Panc1 (cell line): ENCODE results near the gene MEX3C. TPM values are rescaled to one million over a fixed set of nuclear protein-coding genes. Genes with fewer than 3 reads are reported as not detected.

ENCODE experiments used
- ATAC-seq: fragments of 200-7000 bp; cut with Tn5 transposase; 2 replicates; pipeline ENCODE4 v1.9.1; 2020; ENCODE audit warnings: mild to moderate bottlenecking, moderate library complexity
- BruUV-seq: library from RNA; stranded (reverse); fragments of 400-500 nt; replicated peaks from 2 replicates; lab custom pipeline; 2021; lab: Mats Ljungman, UMichigan
- CTCF ChIA-PET: fragments of 300-600 bp; sonication (Branson Sonifier 250); formaldehyde crosslinking; loops from one replicate; lab custom pipeline; 2022; ENCODE audit warnings: antibody characterized with exemption; lab: Charles Lee
- POLR2A ChIA-PET: fragments of 300-600 bp; sonication (Branson Sonifier 250); formaldehyde crosslinking; loops from one replicate; lab custom pipeline; 2022; ENCODE audit warnings: antibody characterized with exemption; lab: Charles Lee
- DNase-seq: peaks from one replicate; pipeline ENCODE4 v3.0.0-alpha.2; 2010; ENCODE audit warnings: low read depth, low spot score
- H3K27ac ChIP-seq: 2 replicates; pipeline ENCODE4 v1.5.1; 2011; ENCODE audit warnings: mild to moderate bottlenecking, low read length, inconsistent platforms
- H3K27me3 ChIP-seq: fragments of 200-500 bp; sonication (Bioruptor generic); 2 replicates; pipeline ENCODE4 v1.6.0; 2014; ENCODE audit warnings: low read length, inconsistent platforms; ENCODE audit not compliant: control insufficient read depth, insufficient read depth
- H3K36me3 ChIP-seq: fragments of 200-500 bp; sonication (Bioruptor generic); 2 replicates; pipeline ENCODE4 v1.5.1; 2014; ENCODE audit warnings: inconsistent platforms, mild to moderate bottlenecking, low read length, moderate library complexity; ENCODE audit not compliant: control insufficient read depth, insufficient read depth
- H3K4me1 ChIP-seq: 2 replicates; pipeline ENCODE4 v1.5.1; 2011; ENCODE audit warnings: inconsistent platforms, mild to moderate bottlenecking, low read length, moderate library complexity; ENCODE audit not compliant: control insufficient read depth, insufficient read depth
- H3K4me3 ChIP-seq, 2 experiments: 2 replicates each; pipeline ENCODE4 v1.5.1; 2011 to 2012; ENCODE audit warnings: low read depth in 2 of 2, low read length in 2 of 2, mild to moderate bottlenecking in 2 of 2, inconsistent platforms in 1 of 2, moderate library complexity in 1 of 2
- H3K9me3 ChIP-seq: fragments of 200-500 bp; sonication (Bioruptor generic); 2 replicates; pipeline ENCODE4 v1.5.1; 2014; ENCODE audit warnings: low read depth, mild to moderate bottlenecking, inconsistent platforms, low read length, moderate library complexity; ENCODE audit not compliant: control insufficient read depth, insufficient read depth
- POLR2AphosphoS5 ChIP-seq: IDR thresholded peaks from 2 replicates; pipeline ENCODE4 v1.6.1; 2012; ENCODE audit warnings: mild to moderate bottlenecking, low read depth, low read length, moderate library complexity
- SIN3A ChIP-seq: IDR thresholded peaks from 2 replicates; pipeline ENCODE4 v1.6.1; 2012; ENCODE audit warnings: low read depth, mild to moderate bottlenecking, low read length, moderate library complexity, borderline replicate concordance; ENCODE audit not compliant: insufficient read depth
- TCF7L2 ChIP-seq: IDR thresholded peaks from 2 replicates; pipeline ENCODE4 v1.6.1; 2011; ENCODE audit warnings: mild to moderate bottlenecking, low read depth, low read length, inconsistent platforms
- in situ Hi-C: cut with HindIII; loops from 2 replicates; pipeline ENCODE4 v1.10.0; 2016; ENCODE audit warnings: low sequenced_read_pairs, low pct_unique_long_range_greater_than_20kb
- intact Hi-C: fragments of 100-400 bp; cut with micrococcal nuclease; formaldehyde crosslinking; loops from one replicate; pipeline ENCODE4 v1.10.0; 2022; ENCODE audit not compliant: unreplicated experiment
- total RNA-seq: library from RNA; stranded (reverse); gene quantifications from one replicate; pipeline ENCODE4 v1.2.1, GENCODE V29; 2021; ENCODE audit not compliant: unreplicated experiment
- TF ChIP-seq, protein P1 (sequence below), 2 experiments: IDR thresholded peaks; 2 replicates each; pipeline ENCODE4 v1.6.1; 2011 to 2012; ENCODE audit warnings: low read depth in 2 of 2, control low read depth in 1 of 2, low read length in 1 of 2, mild to moderate bottlenecking in 1 of 2, moderate library complexity in 1 of 2; ENCODE audit not compliant: insufficient read depth in 1 of 2
- TF ChIP-seq, protein P2 (sequence below): fragments of 450-650 bp; IDR thresholded peaks from 2 replicates; pipeline ENCODE4 v1.5.1; 2017; ENCODE audit warnings: mild to moderate bottlenecking

The MEX3C gene
- total RNA-seq, 1 experiment from 2014 or later = 29.0 TPM

DNA sequence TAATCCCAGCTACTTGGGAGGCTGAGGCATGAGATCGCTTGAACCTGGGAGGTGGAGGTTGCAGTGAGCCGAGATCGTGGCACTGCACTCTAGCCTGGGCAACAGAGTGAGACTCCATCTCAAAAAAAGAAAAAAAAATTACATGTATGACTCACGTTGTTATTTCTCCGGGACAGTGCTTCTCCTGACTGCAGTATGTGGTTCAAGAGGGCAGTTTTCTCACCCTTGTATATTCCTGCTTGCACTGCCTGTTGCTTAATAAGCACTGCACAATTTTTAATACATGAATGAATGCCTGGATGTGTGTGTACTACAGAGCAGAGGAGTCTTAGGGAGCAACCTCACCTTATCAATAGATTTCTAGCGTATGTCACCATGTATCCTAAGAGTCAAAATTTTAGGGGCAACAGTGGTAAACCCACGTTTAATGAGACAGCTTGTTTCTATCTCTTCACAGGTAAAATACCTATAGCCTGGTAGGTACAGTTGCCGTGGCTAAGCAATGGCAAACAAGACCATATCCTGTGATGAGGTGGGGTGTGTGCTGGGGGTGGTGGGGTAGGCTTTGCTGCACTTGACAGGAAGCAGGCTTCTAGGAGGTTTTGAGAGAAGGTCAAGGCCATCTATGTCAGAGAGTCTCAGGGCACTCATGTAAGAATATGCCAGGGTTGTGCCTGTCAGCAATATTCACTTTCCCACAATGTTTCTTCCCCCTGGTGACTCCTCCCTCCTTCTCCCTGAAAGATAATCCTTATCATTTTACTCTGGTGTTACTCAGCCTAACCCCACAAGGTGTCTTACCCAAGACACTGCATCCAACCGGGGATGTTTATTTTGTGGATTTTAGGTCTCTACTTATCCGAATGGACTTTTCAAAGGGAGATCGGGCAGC lies 36.9 kb upstream of the MEX3C start:
- ChIA-PET POLR2A (no interaction called here), CTCF (no interaction called here)
- DNase-seq = no peak
- H3K9me3 ChIP-seq = no peaks in the 10 kb centered on the region
- no peak overlapping the region for H3K27ac ChIP-seq
- in situ Hi-C loops (no loop called here), intact Hi-C loops (no loop called here)
- H3K27me3 ChIP-seq = no peaks in the 10 kb centered on the region
- H3K4me3 ChIP-seq = no peak overlapping the region
- no TSS peak for BruUV-seq
- TF ChIP-seq, protein P1, sequence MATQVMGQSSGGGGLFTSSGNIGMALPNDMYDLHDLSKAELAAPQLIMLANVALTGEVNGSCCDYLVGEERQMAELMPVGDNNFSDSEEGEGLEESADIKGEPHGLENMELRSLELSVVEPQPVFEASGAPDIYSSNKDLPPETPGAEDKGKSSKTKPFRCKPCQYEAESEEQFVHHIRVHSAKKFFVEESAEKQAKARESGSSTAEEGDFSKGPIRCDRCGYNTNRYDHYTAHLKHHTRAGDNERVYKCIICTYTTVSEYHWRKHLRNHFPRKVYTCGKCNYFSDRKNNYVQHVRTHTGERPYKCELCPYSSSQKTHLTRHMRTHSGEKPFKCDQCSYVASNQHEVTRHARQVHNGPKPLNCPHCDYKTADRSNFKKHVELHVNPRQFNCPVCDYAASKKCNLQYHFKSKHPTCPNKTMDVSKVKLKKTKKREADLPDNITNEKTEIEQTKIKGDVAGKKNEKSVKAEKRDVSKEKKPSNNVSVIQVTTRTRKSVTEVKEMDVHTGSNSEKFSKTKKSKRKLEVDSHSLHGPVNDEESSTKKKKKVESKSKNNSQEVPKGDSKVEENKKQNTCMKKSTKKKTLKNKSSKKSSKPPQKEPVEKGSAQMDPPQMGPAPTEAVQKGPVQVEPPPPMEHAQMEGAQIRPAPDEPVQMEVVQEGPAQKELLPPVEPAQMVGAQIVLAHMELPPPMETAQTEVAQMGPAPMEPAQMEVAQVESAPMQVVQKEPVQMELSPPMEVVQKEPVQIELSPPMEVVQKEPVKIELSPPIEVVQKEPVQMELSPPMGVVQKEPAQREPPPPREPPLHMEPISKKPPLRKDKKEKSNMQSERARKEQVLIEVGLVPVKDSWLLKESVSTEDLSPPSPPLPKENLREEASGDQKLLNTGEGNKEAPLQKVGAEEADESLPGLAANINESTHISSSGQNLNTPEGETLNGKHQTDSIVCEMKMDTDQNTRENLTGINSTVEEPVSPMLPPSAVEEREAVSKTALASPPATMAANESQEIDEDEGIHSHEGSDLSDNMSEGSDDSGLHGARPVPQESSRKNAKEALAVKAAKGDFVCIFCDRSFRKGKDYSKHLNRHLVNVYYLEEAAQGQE (IDR thresholded peaks at IDR 0.05; ENCODE audit: insufficient read depth in 1 of 2, low read depth in 2 of 2, low read length in 1 of 2) = no peak
- TF ChIP-seq SIN3A (no peak), TCF7L2 (no peak), POLR2AphosphoS5 (no peak)
- TF ChIP-seq, protein P2, sequence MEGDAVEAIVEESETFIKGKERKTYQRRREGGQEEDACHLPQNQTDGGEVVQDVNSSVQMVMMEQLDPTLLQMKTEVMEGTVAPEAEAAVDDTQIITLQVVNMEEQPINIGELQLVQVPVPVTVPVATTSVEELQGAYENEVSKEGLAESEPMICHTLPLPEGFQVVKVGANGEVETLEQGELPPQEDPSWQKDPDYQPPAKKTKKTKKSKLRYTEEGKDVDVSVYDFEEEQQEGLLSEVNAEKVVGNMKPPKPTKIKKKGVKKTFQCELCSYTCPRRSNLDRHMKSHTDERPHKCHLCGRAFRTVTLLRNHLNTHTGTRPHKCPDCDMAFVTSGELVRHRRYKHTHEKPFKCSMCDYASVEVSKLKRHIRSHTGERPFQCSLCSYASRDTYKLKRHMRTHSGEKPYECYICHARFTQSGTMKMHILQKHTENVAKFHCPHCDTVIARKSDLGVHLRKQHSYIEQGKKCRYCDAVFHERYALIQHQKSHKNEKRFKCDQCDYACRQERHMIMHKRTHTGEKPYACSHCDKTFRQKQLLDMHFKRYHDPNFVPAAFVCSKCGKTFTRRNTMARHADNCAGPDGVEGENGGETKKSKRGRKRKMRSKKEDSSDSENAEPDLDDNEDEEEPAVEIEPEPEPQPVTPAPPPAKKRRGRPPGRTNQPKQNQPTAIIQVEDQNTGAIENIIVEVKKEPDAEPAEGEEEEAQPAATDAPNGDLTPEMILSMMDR = no peak
- no peaks in the 10 kb centered on the region for H3K4me1 ChIP-seq
- H3K36me3 ChIP-seq = no peaks in the 10 kb centered on the region
- ATAC-seq = no peak

DNA sequence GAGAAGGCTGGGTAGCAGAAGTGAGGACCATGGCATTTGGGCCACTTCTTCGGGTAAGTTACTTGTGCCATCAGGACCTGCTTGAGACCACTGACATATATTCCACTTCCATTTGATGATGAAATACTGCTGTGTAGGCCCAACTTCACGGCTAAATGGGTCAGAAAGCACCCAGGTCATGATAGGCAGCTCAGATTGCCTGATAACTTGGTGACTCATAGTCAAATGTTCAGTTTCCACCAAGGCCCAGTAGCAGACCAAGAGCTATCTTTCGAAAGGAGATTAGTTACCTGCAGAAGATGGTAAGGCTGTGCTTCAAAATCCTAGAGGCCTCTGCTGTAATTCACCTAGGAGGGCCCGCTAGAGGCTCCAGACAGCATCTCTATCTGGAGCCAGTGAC lies 31.8 kb upstream of the MEX3C start:
- no peaks in the 10 kb centered on the region for H3K4me1 ChIP-seq
- TF ChIP-seq SIN3A = no peak
- no peak for TF ChIP-seq TCF7L2
- TF ChIP-seq, protein P1 (IDR thresholded peaks at IDR 0.05; ENCODE audit: insufficient read depth in 1 of 2, low read depth in 2 of 2, low read length in 1 of 2) = no peak
- no peak for TF ChIP-seq POLR2AphosphoS5
- TF ChIP-seq, protein P2 = no peak
- no peak overlapping the region for H3K4me3 ChIP-seq
- BruUV-seq = no TSS peak
- no peaks in the 10 kb centered on the region for H3K27me3 ChIP-seq
- H3K9me3 ChIP-seq = no peaks in the 10 kb centered on the region
- DNase-seq = no peak
- no peaks in the 10 kb centered on the region for H3K36me3 ChIP-seq
- no peak for ATAC-seq
- ChIA-PET CTCF (no interaction called here), POLR2A (no interaction called here)
- intact Hi-C loops = no loop called here
- no peak overlapping the region for H3K27ac ChIP-seq
- in situ Hi-C loops = no loop called here
